Immature natural killer cell (primary cell): ENCODE measurements around the gene KCNQ5. TPM values are rescaled to one million over a fixed set of nuclear protein-coding genes. Genes with fewer than 3 reads are reported as not detected.
A peak's percentile ranks its signal among the peaks of the same experiment; 100 is the strongest.
"Not testable (repeated sequence)": the region's sequence is repeated elsewhere in the genome, so short reads cannot be mapped to it uniquely, and the experiment has no call there.

Experiments
- DNase-seq, 3 donors: peaks; one replicate each; pipeline ENCODE4 v3.0.0; 2022; ENCODE audit warnings: mixed read lengths in 1 of 3
- H3K27ac Mint-ChIP-seq, 6 donors: one replicate each; pipeline ENCODE4 v1.8.0; 2020; ENCODE audit warnings: mixed read lengths in 6 of 6, mild to moderate bottlenecking in 5 of 6, inconsistent platforms in 4 of 6, moderate library complexity in 3 of 6
- H3K27me3 Mint-ChIP-seq, 3 donors: one replicate each; pipeline ENCODE4 v1.8.0; 2020 to 2021; ENCODE audit warnings: low read depth in 3 of 3, mild to moderate bottlenecking in 3 of 3, mixed read lengths in 3 of 3, moderate library complexity in 3 of 3, inconsistent platforms in 1 of 3
- H3K36me3 Mint-ChIP-seq, 3 donors: one replicate each; pipeline ENCODE4 v1.8.0; 2020; ENCODE audit warnings: mixed read lengths in 3 of 3, inconsistent platforms in 2 of 3, mild to moderate bottlenecking in 2 of 3
- H3K4me1 Mint-ChIP-seq, 2 donors: one replicate each; pipeline ENCODE4 v1.8.0; 2020; ENCODE audit warnings: inconsistent platforms in 2 of 2, mild to moderate bottlenecking in 2 of 2, mixed read lengths in 2 of 2, moderate library complexity in 1 of 2
- H3K4me3 Mint-ChIP-seq, 5 donors: one replicate each; pipeline ENCODE4 v1.8.0; 2020; ENCODE audit warnings: mild to moderate bottlenecking in 5 of 5, mixed read lengths in 5 of 5, inconsistent platforms in 3 of 5, moderate library complexity in 3 of 5
- H3K9me3 Mint-ChIP-seq, 6 donors: one replicate each; pipeline ENCODE4 v1.8.0; 2020; ENCODE audit warnings: mild to moderate bottlenecking in 6 of 6, mixed read lengths in 6 of 6, inconsistent platforms in 4 of 6, moderate library complexity in 3 of 6
- polyA plus RNA-seq, 3 donors: library from polyadenylated mRNA; unstranded; fragments of 300-500 nt; fragmentation: Illumina TruSeq; gene quantifications; one replicate each; pipeline ENCODE4 v1.2.3, GENCODE V29; 2021

KCNQ5 gene
- polyA plus RNA-seq, 3 donors from 2014 or later = 1.3 to 4.3 (median 1.8) TPM

DNA sequence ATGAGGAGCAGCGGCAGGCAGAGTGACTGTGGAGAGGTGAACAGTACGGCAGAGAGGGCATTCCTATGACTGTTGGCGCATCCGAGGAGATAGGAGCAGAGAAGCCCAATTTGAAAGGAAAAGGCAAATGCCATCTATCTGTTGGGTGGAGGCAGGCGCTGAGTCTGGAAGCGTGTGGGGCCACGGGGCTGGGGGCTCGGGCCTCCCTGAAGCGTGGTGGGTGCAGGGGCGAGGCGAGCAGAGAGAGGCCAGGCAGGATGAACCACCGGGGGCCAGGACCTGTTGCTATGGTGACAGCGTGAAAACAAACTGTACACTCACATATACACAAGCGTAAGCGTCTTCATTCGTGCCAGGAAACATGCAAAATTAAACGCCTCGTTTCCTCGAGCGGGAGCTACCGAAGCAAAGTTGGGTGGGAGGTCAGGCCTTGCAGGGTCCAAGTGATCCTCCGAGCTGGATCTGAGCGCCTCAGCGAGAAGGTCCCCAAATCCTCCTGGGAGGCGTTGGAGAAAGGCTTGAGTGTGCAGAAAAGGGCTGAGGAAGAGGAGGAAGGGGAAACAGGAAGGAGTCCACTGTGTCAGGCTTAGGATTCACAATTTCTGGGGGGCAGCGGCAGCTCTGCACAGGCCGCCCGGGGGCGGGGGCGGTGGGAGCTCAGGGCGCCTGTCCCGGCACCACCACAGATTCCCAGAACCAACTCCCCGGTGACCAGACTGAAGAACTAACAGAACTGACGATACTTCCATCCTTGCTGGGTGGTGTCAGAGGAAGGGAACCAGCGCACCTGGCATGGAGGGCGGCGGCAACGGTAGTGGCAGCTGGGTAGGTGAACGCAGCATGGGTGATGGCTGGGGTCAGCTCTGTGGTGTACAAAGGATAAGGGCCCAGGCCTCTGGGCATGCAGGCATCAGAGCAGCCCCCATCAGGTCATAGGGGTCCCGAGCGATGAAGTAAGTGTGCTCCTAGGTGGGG lies 535.2 kb downstream of the KCNQ5 start:
- no peak for DNase-seq
- Mint-ChIP-seq H3K36me3 (peaks cover 0 to 12% (median 11%) of the 10 kb centered on the region in 3 donors), H3K27me3 (no peaks in the 10 kb centered on the region), H3K4me1 (no peaks in the 10 kb centered on the region), H3K4me3 (no peak overlapping the region), H3K9me3 (peaks cover 0 to 6% (median 0%) of the 10 kb centered on the region in 6 donors), H3K27ac (no peak overlapping the region)

DNA sequence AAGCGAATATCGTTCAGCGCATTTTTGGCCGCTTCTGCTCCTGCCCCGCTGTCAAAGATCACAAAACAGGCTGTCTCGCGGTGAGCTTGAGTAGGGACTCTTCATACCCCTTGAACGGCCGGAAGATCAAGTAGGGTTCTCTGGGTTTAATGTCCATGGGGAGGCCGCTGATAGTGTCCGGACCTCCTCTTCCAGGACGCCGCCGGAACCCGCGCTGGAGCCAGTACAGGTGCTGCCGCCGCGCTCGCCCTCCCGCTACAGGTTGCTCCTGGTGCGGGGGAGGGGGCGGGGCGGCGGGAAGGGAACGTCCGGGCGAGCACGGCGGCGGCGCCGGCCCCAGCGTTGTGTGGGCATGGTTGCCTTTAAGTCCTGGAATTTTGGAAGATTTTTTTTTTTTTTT lies 536.0 kb downstream of the KCNQ5 start:
- H3K36me3 Mint-ChIP-seq = peaks cover 0 to 12% (median 11%) of the 10 kb centered on the region in 3 donors
- H3K27ac Mint-ChIP-seq = no peak overlapping the region
- peaks cover 0 to 6% (median 0%) of the 10 kb centered on the region in 6 donors for H3K9me3 Mint-ChIP-seq
- no peak for DNase-seq
- no peak overlapping the region for H3K4me3 Mint-ChIP-seq
- no peaks in the 10 kb centered on the region for H3K4me1 Mint-ChIP-seq
- no peaks in the 10 kb centered on the region for H3K27me3 Mint-ChIP-seq

DNA sequence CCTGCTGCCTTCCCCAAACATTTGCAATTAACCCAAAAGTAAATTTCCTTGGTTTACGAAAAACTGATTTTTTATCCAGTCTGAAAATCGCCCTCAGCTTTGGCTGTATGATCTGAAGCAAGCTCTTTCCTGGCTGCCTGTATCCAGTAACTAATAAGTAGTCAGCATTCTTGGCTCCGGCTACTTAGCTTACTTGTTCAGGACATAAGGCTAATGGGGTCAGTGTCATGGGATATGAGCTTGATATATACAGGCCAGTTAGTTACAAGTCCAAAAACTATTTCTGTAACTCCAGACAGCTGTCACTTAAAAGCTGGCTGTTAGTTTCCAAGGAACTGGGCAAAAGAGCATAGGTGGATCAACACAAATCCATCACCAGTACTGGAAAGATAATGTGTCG lies 547.2 kb downstream of the KCNQ5 start:
- no peak overlapping the region for H3K27ac Mint-ChIP-seq
- no peaks in the 10 kb centered on the region for H3K27me3 Mint-ChIP-seq

DNA sequence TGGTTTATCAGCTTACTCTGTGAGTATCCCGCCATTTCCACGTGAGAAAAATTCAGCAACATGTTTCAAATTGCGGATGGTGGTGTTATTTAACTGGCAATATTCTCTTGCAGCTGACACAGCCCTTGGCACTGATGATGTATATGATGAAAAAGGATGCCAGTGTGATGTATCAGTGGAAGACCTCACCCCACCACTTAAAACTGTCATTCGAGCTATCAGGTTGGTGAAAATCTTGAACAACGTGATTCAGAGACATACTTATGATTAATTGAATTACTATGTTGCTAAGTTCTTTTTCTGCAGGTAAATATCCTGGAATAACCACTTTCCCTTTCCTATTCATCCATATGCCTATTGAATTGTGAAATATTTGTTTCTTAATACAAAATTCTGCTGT lies 547.8 kb downstream of the KCNQ5 start:
- Mint-ChIP-seq H3K4me3 (no peak overlapping the region), H3K36me3 (peaks cover 0 to 6% (median 5%) of the 10 kb centered on the region in 3 donors), H3K4me1 (no peaks in the 10 kb centered on the region), H3K9me3 (no peaks in the 10 kb centered on the region), H3K27me3 (no peaks in the 10 kb centered on the region), H3K27ac (no peak overlapping the region)
- DNase-seq = no peak

More for the DNA sequence above, 547.2 kb downstream of the KCNQ5 start:
- H3K36me3 Mint-ChIP-seq = peaks cover 0 to 6% (median 5%) of the 10 kb centered on the region in 3 donors
- DNase-seq = no peak
- no peaks in the 10 kb centered on the region for H3K4me1 Mint-ChIP-seq
- H3K9me3 Mint-ChIP-seq = no peaks in the 10 kb centered on the region
- no peak overlapping the region for H3K4me3 Mint-ChIP-seq

DNA sequence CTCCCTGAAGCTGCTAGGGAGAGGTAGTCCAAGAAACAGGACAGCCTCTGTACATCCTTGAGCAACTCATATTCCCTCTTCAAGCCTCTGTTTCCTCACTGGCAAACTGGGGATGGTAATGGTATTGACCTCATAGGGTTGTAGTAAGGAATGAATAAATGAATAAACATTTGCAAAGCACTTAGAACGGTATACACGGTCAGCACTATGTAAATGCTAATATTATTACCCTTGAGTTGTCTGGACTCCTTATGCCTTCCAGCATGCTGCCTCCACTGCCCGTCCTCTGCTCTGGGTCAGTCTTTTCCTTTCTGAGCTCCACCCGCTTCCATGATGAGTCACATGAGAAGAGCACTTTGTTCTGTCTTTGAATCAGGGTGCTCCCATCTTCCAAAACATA lies 552.8 kb downstream of the KCNQ5 start:
- Mint-ChIP-seq H3K27ac (no peak overlapping the region), H3K4me3 (no peak overlapping the region), H3K27me3 (peaks cover 0 to 2% (median 0%) of the 10 kb centered on the region in 3 donors), H3K9me3 (no peaks in the 10 kb centered on the region), H3K36me3 (no peaks in the 10 kb centered on the region), H3K4me1 (no peaks in the 10 kb centered on the region)
- DNase-seq = no peak

DNA sequence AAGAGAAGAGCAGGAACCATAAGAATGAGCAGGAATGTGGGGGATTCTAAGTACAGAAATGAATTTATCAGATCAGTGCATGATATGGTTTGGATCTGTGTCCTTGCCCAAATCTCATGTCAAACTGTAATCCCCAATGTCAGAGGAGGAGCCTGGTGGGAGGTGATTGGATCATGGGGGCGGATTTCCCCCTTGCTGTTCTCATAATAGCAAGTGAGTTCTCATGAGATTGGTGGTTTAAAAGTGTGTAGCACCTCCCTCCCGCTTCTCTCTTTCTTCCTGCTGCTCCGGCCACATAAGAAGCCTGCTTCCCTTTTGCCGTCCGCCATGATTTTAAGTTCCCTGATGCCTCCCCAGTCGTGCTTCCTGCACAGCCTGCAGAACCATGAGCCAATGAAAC lies 554.2 kb downstream of the KCNQ5 start:
- no peak overlapping the region for H3K4me3 Mint-ChIP-seq
- no peaks in the 10 kb centered on the region for H3K36me3 Mint-ChIP-seq
- peaks cover 0 to 2% (median 0%) of the 10 kb centered on the region in 3 donors for H3K27me3 Mint-ChIP-seq
- no peaks in the 10 kb centered on the region for H3K9me3 Mint-ChIP-seq
- H3K4me1 Mint-ChIP-seq = peaks cover 7 to 9% of the 10 kb centered on the region in 2 donors
- H3K27ac Mint-ChIP-seq = no peak overlapping the region
- DNase-seq = no peak

DNA sequence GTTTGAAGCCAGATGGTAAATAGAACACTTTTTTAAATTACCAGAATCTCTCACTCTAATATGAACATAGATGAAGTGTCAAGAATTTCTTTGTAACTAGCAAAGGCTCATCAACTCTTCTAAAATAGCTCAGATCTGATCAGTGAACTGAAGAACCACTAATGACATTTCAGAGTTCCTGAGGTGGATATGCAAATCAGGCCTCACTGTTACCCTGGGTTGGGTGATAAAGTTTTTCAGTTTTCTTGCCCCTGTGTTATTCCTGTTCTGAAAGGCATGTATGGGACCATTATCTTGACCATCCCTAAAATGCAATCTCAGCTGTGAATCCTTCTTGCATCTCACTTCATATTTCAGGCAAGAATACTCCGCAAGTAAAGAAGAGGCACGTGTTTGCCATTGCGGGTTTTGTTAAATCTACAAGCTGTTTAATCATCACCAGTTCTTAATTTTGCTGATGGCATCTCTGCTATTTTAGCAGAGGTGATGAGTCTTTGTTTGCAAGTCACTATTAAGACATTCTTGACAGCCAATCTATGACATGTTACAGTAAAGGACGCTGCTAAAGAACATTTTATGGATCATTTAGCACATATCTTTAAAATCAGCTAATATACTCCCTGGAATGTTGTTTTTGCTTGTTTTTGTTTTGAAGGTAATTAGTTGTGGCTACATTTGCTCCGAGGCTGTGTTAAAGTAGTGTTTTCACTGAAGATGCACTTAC lies 555.5 kb downstream of the KCNQ5 start:
- Mint-ChIP-seq H3K36me3 (no peaks in the 10 kb centered on the region), H3K27ac (no peak overlapping the region), H3K4me3 (no peak overlapping the region), H3K27me3 (peaks cover 0 to 2% (median 0%) of the 10 kb centered on the region in 3 donors), H3K4me1 (peaks cover 7 to 9% of the 10 kb centered on the region in 2 donors), H3K9me3 (no peaks in the 10 kb centered on the region)
- no peak for DNase-seq

DNA sequence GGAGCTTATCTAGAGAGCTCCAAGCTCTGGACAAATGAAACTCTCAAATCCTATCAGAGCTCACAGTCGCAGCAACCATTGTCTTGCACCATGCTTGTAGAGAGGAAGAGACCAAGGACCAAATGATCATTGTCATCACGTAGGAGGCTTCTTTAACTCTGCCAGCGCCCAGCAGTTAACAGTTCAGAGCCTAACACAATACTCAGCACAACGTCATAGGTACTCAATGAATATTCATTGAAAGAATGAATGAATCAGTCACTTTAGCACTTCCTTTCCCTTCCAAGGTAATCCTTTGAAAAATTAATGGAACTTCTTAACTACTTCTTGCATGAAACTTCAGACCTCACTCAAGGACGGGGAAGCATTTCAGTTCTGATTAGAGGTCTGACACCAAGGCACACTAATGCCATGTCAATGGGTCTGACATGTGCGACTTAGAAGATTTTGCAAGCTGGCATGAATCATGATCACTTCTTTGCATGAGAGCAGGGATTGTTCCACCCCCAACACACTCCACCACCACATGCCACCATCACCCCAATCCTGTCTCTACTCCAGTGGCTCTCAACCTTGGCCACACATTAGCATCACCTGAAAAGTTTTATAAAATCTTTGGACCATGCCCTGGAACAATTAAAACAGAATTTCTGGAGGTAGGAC lies 558.3 kb downstream of the KCNQ5 start:
- Mint-ChIP-seq H3K4me1 (peaks cover 7 to 9% of the 10 kb centered on the region in 2 donors), H3K9me3 (no peaks in the 10 kb centered on the region), H3K27ac (peak overlapping the region in 2 of 6 donors; percentile 32 to 54), H3K36me3 (no peaks in the 10 kb centered on the region), H3K27me3 (peaks cover 0 to 2% (median 1%) of the 10 kb centered on the region in 3 donors), H3K4me3 (peak overlapping the region in 1 of 5 donors; percentile 72)
- DNase-seq = no peak

DNA sequence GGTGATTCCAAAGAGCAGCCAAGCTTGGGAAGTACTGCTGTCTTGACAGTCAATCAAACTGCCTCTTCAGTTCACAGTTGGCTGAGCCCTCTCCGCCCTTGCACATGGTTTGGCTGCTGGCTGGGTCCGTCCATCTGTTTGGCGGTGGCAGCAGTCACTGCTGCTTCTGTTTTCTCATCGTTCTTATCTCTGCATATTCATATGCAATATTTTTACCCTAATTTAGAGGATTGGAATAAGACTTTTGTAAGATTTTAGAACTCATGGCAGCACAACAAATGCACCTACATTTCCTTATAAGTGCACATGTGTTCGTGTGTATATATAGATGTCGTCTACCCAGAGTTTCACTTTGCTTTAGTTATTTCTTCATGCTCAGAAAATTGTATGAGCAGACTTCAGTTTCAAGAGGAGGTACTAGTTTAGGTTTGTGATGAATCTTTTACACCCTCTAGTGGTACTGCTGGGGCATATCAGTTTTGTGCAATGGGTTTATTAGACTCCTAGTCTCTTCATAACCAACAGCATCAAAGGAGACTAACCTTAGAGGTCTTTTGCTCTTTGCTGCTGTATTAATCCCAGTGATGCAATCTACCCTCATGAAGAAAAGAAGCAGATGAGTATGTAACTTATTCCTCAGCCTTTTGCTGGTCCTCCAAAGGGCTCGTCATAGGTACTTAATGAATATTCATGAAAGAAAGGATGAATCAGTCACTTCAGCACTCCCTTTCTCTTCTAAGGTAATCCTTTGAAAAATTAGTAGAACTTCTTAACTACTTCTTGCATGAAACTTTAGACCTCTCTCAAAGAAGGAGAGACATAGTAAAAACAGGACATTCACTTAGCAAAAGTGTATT lies 559.1 kb downstream of the KCNQ5 start:
- H3K36me3 Mint-ChIP-seq = no peaks in the 10 kb centered on the region
- H3K27me3 Mint-ChIP-seq = peaks cover 0 to 2% (median 1%) of the 10 kb centered on the region in 3 donors
- DNase-seq = peak; percentile 30 to 51 (median 37)
- H3K4me1 Mint-ChIP-seq = peaks cover 7 to 9% of the 10 kb centered on the region in 2 donors
- H3K4me3 Mint-ChIP-seq = peak overlapping the region; percentile 58 to 76 (median 67)
- H3K9me3 Mint-ChIP-seq = no peaks in the 10 kb centered on the region
- H3K27ac Mint-ChIP-seq = peak overlapping the region in 3 of 6 donors; percentile 32 to 54 (median 46)

DNA sequence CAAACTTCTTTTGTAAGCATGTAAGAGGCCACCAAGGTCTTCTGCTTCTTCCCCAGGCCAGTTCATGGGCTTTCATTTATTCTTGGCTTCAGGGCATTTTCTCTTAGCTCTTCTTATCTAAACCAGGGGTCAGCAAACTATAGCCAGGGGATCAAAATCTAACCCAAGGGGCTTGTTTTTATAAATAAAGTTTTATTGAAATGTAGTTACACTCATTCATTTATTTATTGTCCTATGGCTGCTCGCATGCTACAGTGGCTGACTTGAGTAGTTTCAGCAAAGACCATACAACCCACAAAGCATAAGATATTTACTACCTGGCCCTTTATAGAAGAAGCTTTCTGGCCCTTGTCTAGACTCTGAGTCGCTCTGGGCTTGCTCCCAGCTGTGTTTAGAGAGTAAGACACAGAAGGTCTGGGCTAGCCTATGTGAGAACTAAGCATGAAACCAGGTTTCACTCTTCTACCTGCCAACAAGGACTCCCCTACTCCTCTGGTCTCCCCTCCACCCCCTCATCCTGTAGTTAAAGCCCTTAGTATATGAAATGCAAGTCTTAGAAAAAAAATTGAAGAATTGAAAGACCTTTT lies 560.2 kb downstream of the KCNQ5 start:
- Mint-ChIP-seq H3K27ac (no peak overlapping the region), H3K9me3 (no peaks in the 10 kb centered on the region), H3K4me3 (no peak overlapping the region), H3K27me3 (peaks cover 0 to 2% (median 1%) of the 10 kb centered on the region in 3 donors), H3K4me1 (peaks cover 7 to 9% of the 10 kb centered on the region in 2 donors), H3K36me3 (no peaks in the 10 kb centered on the region)
- DNase-seq = no peak

DNA sequence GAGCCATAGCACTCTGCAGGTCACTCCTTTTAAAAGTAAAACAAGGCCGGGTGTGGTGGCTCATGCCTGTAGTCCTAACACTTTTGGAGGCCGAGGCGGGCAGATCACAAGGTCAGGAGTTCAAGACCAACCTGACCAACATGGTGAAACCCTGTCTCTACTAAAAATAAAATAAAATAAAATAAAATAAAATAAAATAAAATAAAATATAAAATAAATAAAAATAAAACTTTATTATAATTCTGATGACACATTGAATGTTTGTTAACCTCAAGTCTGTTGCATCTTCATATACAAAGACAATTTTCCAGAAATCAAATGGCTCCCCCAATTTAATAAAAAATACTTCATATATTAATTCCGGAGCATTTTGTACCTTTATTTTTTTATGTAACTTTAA lies 571.4 kb downstream of the KCNQ5 start:
- not testable (repeated sequence) for H3K36me3 Mint-ChIP-seq, H3K9me3 Mint-ChIP-seq

DNA sequence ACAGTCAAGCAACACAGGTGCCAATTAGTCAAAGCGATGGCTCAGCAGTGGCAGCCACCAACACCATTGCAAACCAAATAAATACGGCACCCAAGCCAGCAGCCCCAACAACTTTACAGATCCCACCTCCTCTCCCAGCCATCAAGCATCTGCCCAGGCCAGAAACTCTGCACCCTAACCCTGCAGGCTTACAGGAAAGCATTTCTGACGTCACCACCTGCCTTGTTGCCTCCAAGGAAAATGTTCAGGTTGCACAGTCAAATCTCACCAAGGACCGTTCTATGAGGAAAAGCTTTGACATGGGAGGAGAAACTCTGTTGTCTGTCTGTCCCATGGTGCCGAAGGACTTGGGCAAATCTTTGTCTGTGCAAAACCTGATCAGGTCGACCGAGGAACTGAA lies 572.9 kb downstream of the KCNQ5 start:
- no peaks in the 10 kb centered on the region for H3K4me1 Mint-ChIP-seq
- H3K27ac Mint-ChIP-seq = no peak overlapping the region
- H3K9me3 Mint-ChIP-seq = no peaks in the 10 kb centered on the region
- peaks cover 1 to 2% (median 2%) of the 10 kb centered on the region in 3 donors for H3K27me3 Mint-ChIP-seq
- peaks cover 0 to 10% (median 8%) of the 10 kb centered on the region in 3 donors for H3K36me3 Mint-ChIP-seq
- no peak for DNase-seq
- H3K4me3 Mint-ChIP-seq = no peak overlapping the region

More for the DNA sequence above, 571.4 kb downstream of the KCNQ5 start:
- not testable (repeated sequence) for H3K4me3 Mint-ChIP-seq, DNase-seq, H3K27me3 Mint-ChIP-seq, H3K4me1 Mint-ChIP-seq, H3K27ac Mint-ChIP-seq
